GF-D8 (cell line): ENCODE data around the gene CDH26.

ENCODE experiments used
- DNase-seq: peaks from one replicate; lab custom pipeline; 2025; lab: John Stamatoyannopoulos, UW

The CDH26 gene

GRCh38 chr20:59985164-59985563 is 26.9 kb downstream of the CDH26 start:
- no peak for DNase-seq

- DNase-seq, result no peak
Observed at GRCh38 chr20:59985864-59986263, 27.6 kb downstream of the CDH26 start.

DNA sequence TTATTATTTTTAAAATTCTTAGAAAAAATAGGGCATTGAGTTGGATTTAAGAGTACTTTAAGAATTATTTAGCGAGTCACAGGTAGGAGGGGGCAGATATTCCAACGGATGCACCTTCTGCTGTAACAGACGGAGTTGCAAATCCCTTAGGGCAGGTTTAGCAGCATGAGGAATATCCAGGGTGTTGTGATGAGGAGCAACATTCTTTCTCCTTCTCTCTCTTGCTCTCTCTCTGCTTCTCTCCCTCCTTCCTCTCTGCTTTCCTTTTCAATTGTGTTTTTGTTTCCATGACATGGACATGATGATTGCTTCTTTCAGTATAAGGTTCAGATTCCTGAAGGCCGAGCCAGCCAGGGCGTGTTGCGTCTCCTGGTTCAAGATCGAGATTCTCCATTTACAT is 28.9 kb downstream of the CDH26 start:
- no peak for DNase-seq

DNA sequence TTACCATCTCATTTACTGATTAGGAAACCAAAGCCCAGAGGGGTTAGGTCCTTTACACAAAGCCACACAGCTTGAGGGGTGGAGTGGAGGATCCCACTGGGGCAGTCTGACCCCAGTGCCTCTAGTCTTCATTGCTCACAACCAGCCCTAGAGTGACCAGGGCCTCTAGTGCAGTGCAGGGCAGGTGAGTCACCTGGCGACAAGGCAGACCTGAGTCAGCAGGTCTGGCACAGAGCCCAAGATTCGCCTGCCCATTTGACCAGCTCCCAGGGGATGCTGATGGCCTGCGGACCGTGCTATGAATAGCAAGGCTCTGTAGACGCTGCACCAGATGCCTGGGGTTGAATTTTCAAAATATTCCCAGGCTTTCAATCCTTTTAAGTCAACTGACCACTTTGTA is 29.9 kb downstream of the CDH26 start:
- no peak for DNase-seq

- peak; percentile 56 for DNase-seq
Observed at GRCh38 chr20:59992526-59993084, 34.4 kb downstream of the CDH26 start.

GRCh38 chr20:59993736-59994430 is 35.7 kb downstream of the CDH26 start:
- DNase-seq, result peak; percentile 27

- DNase-seq, result no peak
Observed at GRCh38 chr20:59994697-59995122, 36.5 kb downstream of the CDH26 start.

- DNase-seq, result no peak
Observed at GRCh38 chr20:59996108-59996507, 37.9 kb downstream of the CDH26 start.

DNA sequence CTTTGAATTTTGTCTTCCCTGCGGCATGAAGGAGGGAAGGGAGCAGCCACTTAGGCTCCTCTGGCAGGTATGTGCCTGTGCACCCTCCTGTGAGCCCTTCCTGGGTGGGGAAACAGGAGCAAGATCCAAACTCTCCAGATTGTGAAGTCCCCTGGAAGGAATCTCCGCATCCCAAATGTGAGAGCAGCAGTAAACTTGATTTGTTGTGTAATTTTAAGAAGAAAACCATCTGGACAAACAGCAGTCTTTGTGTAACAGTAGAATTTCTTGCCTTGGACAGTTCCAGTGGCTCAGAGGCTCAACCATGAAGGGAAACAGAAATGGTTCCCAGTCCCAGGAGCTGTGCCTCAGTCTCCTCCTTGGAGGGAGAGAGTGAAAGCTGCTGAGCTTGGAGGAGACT is 39.7 kb downstream of the CDH26 start:
- no peak for DNase-seq

GRCh38 chr20:59999502-59999901 is 41.3 kb downstream of the CDH26 start:
- no peak for DNase-seq

GRCh38 chr20:60000271-60001042 is 42.2 kb downstream of the CDH26 start:
- no peak for DNase-seq

GRCh38 chr20:60001108-60001507 is 42.9 kb downstream of the CDH26 start:
- no peak for DNase-seq

- DNase-seq, result no peak
Observed at GRCh38 chr20:60003776-60004175, 45.6 kb downstream of the CDH26 start.

DNA sequence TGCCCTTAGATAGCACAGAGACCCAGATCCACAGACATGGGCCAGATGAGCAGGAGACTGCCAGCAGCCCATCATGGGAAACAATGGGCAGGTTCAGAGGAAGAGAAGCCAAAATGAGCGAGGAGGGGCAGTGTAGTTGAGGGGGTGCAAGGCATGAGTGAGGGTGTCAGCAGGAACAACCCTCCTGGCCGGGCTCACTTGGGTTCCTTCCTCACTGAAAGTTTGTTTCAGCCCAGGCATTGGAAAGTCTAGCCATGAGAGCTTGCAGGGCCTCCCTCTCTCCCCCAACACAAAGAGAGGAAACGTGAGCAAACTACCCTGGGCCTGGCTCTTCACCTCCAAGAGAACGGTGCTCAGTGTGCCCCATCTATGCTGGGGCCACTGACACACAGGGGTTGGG is 48.0 kb downstream of the CDH26 start:
- no peak for DNase-seq

DNA sequence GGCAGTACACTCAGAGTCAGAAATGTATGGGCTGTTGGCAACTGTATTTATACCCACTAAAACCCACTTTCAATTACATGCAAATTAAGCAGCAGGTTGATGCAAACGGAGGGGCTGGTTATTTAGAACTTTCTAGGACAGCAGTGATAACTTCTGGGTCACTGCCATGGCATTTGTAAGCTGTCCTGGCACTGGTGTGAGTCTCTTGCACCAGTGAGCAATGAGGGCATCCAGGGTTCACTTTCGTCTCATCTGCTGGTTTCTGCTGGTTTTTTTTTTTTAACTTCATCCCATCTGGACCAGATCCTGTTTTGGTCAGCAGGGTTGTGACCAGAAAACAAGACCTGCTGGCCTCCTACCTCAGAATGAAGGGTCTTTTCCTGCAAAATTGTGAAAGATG is 49.2 kb downstream of the CDH26 start:
- DNase-seq, result no peak

DNA sequence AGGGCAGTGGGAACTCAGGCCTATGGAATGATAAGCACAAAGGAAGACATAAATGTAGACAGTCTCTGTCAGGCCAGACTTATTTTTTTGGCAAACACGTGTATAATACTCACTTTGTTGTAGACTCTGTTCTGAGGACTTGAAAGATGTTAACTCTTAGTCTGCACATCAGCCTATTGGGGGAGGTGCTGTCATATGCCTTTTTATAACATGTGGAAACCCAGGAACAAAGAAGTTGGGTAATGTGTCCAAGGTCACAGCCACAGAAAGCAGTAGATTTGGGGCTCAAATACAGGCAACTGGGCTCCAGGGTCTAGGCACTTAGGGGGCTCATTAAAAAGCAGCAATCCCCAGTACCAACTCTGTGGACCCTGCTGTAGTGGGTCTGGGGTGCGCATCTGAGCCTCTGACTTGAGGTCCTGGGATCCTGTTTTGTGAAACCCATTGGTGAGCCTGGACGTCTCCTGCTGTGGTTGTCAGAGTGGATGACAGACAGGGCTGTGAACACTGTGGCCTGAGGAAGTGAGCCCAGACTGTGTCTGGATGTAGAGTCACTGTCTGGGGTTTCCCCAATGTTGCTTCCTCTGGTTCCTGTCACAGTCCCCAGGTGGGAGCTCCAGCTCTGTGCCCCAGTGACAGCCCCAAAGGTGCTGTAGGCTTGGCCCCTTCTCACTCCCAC is 50.0 kb downstream of the CDH26 start:
- no peak for DNase-seq

GRCh38 chr20:60009318-60009717 is 51.1 kb downstream of the CDH26 start:
- no peak for DNase-seq

GRCh38 chr20:60009826-60010616 is 51.8 kb downstream of the CDH26 start:
- no peak for DNase-seq

DNA sequence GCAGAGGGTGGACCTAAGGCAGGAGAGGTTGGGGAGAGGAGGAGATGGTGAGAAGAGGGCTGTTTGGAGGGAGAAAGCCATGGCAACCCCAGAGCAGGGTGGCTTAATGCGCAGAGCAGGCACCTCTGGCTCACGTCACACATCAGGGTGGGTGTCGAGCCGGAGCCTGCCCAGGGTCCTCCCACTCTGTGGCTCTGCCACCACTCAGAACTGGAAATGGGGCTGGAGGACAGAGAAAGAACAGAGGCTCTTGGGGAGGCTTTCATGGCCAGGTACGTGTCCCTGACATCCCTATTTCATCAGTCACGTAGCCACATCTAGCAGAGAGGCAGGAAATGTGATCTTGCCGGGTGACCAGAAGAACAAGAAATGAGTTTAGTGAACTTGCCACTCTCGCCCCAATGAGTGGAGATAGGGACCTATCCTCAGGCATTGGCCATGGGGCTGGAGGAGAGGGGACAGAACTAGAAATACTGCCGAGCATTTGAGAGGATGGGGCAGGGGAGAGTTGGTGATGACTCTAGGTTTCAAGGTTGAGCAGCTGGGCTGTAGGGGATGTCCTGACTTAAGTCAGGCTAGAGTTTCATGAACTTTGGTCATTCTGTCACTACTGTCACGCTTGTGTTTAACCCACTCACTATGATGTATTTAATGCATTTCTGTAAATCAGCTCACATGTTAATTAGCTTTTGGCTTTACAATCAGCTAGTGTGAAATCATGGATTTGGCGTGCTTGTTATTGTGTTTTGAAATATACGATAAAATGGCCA is 52.7 kb downstream of the CDH26 start:
- DNase-seq, result no peak

DNA sequence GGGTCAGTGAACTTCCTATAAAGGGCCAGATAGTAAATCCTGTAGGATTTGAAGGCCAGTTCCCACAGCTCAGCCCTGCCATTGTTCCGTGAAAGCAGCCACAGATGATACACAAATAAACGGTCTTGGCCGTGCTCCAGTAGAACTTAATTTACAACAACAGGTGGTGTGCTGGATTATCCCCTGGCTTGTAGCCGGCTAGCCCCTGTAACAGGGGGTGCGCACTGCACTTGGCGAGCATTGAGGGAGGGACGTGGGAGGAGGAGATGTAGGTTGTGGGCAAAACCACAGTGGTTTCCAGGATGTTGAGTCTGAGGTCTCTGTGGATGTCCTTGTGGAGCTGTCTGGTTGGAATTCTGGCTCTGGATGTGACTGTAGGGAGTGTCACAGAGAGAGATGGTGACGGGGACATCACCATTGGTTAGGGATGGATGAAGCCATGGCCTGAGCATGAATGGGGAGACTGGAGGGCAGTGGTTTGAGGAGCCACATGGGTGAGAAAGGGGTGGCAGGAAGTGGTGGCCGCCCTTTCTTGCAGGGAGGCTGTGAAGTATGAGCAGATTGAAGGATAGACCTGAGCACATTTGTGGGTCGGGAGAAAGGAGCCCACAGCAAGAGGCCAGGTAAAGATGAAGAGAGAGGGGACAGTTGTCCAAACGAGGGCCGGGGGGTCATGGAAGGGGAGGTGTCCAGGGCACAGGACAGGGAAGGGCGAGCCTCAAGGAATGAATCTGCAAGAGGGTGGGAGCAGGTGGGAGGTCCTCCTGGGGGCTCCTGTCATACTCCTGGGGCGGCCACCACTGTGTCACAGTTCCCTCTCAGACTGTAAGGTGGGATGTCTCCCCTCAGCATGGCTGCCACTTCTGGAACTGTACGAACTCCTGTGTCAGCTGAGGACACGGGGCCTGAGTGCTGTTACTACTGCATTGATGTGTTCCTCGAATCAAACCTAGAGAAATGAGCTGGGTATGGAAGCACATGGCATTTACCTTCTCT is 53.6 kb downstream of the CDH26 start:
- DNase-seq, result no peak
